ENCODE results near the gene ZNF189.

GRCh38 chr9:101438523-101438922 lies 39.9 kb downstream of the ZNF189 start:
- TF ChIP-seq POLR2A (IDR thresholded peaks at IDR 0.05) = no peak
- TF ChIP-seq CTCF (IDR thresholded peaks at IDR 0.05 in 4 of 5, conservative IDR thresholded peaks at IDR 0.05 in 1 of 5) = no peak
